NCI-H748 treated with DMSO at 0.1 percent for 48 hours (cell line): Measurements from ENCODE around the gene THSD7B.

ENCODE experiments used
- DNase-seq: peaks from one replicate; lab custom pipeline; 2025; lab: John Stamatoyannopoulos, UW

The THSD7B gene

GRCh38 chr2:137154946-137155345 is 389.6 kb downstream of the THSD7B start:
- DNase-seq, result no peak

DNA sequence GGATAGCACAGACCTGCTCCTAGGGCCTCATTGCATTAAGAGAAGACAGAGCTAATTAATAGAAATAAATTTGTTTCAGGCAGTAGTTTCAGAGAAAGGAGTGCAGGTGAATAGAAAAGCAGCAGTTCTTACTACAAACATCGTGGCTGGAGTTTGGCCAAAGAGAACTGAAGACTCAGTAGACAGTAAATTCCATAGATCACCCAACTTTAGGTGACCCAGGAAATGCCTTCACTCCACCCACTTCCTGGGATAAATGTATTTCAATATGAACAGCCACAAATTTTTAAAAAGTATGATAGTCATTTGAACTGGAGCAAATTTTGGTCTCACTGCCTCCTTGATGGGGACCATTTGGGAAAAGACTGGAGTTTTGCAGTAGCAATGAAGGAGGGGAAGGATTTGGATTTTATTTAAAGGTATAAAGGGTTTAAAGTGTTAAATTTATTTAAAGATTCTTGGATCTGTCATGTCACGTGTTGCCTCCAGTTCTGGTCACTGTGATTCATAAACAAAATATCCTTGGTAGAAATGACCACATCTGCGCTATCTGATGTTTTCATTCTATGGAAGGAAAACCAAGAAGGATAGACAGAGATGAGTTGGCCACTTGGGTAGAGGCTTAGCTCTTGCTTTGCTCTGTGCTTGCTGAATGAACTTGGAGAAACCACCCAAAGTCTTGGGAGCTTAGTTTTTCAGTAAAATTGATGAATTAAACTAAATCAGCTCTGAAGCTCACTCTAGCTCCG is 390.2 kb downstream of the THSD7B start:
- DNase-seq, result no peak

- no peak for DNase-seq
Observed at GRCh38 chr2:137156221-137156844, 391.0 kb downstream of the THSD7B start.

DNA sequence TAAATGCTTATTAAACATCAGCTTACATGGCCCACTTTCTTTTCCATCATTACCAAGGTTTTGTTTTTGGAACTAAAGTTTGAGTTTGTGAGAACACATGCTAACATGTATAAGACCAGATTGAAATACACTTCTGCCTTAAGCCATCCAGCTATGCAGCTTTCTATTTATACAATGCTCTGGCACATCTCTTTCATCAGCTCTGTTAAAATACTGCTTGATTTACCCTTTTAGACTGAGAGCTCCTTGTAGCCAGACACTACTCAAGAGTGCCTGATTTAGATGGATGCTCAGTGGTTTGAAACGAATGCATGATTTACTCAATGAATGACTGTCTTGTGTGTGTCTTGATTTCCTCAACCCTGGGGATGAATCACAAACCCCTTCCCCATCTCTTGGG is 392.5 kb downstream of the THSD7B start:
- DNase-seq, result no peak

DNA sequence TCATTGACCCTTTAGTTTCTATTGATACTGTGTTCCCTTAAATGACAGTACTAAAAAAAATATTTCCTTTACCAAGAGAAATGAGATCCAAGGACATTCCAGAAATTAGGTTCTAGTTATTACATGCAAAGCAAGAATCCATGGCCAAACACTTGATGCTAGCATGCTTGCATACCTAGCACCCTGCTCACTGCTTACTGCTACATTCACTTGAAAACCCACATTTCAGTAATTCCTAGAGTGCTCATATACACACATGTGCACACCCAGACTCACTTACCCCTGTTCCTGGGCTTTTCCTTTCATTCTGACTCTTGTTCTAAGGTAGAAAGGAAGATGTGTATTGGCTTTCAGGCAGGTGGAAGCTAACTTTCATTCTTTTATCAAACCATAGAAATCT is 395.9 kb downstream of the THSD7B start:
- DNase-seq, result no peak

- DNase-seq, result no peak
Observed at GRCh38 chr2:137165968-137166367, 400.6 kb downstream of the THSD7B start.

DNA sequence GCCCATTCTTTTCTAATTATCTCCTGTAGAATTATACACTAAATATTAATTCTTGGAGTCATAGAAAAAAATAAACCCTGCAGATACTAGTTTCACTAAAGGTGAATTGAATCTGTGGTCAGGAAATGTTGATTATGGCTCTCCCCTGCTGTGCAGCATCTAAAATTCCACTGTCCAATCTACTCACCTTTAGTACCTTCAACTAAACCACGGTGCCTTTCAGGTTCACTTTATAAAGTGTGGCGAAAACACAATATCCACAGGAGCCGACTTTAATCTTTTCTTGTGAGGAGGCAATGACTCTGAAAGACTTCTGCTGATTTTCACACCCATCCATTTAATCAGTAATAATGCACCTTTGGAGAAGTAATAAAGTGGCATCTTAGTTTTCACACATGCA is 402.3 kb downstream of the THSD7B start:
- no peak for DNase-seq

GRCh38 chr2:137168552-137168951 is 403.2 kb downstream of the THSD7B start:
- no peak for DNase-seq

- DNase-seq, result no peak
Observed at GRCh38 chr2:137172162-137172561, 406.8 kb downstream of the THSD7B start.

DNA sequence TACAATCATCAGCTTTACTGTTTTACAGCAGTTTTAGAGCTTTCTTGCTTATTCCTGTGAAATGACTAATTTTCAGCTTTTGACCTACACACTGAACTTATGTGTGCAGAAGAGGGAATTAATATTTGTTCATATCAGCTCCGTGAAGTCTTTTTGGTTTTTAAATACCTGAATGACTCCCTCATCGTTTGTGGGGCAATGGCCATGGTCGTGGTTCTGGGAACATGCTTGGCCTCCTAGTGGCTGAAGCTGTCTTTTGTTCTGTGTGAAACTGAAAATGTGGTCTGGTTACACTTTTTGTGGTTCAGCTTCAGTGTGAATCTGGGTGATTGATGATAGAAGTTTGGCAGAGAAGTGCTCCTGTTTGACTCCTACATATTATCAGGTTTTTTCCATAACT is 408.1 kb downstream of the THSD7B start:
- DNase-seq, result no peak

- DNase-seq, result no peak
Observed at GRCh38 chr2:137175246-137175645, 409.9 kb downstream of the THSD7B start.

GRCh38 chr2:137178951-137179377 is 413.6 kb downstream of the THSD7B start:
- no peak for DNase-seq

DNA sequence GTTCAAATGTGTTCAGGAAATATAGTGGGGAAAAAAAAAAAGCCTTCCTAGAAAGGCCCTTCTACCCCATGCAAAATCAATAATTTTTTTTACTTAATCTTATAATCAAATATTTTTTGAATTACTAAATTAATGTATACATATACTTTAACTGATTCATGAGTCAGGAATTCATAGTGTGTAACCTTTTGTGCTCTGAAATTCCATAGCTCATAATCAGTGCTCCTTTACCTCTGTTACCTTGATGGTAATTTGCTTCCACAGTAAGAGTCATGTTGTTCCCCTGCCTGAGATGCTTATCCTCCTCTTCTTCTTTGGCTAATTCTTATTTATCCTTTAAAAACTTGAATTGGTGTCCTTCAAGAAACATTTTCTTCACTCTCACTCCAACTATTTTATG is 414.2 kb downstream of the THSD7B start:
- no peak for DNase-seq

GRCh38 chr2:137180012-137180411 is 414.7 kb downstream of the THSD7B start:
- no peak for DNase-seq

DNA sequence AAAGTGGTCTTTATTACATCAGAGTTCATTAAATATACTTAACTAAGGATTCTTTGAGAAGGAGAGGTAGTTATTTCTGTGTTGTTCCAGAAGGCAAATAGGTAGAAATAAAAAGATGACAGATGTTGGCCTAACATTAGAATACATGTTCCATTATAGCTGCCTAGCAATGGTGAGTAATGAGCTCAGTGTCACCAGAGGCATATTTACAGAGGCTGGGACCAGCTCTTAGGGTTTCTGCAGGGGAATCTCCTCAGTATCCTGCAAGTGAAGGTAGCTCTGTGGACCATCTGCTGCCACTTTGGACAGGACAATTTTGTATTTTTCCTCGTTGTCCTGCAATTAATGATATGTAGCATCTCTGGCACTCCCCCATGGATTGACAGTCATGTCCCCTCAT is 416.0 kb downstream of the THSD7B start:
- DNase-seq, result no peak

DNA sequence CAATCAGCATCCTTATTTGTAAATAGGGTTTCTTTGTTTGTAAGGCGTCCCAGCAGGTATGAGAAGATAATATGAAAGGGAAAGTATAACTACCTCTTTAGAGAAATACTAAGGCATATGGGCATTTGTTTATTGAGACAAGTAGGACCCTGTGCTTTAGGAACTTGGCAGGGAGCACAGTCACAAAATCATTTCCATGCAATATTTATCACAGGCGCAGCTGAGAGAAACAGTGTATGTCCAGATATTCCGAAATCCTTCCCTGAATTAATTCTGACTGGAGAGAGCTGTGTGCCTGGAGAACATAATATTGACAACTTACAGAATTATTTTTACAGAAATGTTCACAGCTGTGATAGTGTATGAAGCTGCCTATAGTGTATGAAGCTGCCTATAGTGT is 416.7 kb downstream of the THSD7B start:
- no peak for DNase-seq

DNA sequence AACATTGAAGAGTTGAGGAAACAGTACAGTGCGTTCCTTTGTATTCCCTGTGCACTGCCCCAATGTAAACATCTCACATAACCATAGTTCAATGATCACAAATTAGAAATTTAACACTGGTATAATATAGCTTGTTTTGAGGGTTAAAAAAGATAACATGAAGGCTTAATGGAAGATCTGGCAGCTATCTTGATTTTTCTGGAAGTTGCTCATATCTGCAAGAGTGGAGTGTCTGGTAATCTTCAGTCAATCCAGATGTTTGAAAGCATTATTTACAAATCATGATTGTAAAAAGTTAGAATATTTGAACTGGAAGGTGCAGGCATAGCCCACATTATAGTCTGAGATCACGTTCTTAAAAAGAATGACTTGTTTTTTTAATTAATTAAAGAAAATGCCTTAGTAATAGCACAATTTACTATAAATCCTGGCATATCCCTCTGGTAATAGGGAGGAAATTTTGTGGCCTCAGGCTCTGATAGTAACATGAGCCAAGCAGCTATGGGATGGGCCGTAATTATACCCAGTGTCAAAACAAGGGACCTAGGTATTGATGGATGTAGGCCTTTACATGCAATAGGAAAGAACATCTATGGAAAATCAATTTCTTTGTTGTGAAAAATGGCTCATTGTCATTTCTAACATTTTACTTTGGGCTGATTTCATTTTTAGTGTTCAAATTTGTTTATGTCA is 418.0 kb downstream of the THSD7B start:
- DNase-seq, result no peak

DNA sequence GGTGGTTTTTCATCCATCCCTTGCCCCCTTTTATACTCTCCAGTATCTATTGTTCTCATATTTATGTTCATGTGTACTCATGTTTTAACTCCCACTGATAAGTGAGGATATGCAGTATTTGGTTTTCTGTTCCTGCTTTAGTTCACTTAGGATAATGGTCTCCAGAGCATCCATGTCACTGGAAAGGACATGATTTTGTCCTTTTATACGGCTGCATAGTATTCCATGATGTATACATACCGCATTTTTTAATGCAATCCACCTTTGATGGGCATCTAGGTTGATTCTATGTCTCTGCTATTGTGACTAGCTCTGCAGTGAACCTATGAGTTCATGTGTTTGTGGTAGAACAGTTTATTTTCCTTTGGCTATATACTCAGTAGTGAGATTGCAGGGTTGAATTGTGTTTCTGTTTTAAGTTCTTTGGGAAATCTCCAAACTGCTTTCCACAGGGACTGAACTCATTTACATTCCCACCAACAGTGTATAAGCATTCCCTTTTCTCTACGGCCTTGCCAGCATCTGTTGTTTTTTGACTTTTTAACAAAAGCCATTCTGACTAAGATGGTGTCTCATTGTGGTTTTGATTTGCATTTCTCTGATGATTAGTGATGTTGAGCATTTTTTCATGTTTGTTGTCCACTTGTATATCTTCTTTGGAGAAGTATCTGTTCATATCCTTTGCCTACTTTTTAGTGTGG is 420.2 kb downstream of the THSD7B start:
- no peak for DNase-seq

GRCh38 chr2:137187216-137187615 is 421.9 kb downstream of the THSD7B start:
- DNase-seq, result no peak

GRCh38 chr2:137190411-137191195 is 425.3 kb downstream of the THSD7B start:
- DNase-seq, result no peak

DNA sequence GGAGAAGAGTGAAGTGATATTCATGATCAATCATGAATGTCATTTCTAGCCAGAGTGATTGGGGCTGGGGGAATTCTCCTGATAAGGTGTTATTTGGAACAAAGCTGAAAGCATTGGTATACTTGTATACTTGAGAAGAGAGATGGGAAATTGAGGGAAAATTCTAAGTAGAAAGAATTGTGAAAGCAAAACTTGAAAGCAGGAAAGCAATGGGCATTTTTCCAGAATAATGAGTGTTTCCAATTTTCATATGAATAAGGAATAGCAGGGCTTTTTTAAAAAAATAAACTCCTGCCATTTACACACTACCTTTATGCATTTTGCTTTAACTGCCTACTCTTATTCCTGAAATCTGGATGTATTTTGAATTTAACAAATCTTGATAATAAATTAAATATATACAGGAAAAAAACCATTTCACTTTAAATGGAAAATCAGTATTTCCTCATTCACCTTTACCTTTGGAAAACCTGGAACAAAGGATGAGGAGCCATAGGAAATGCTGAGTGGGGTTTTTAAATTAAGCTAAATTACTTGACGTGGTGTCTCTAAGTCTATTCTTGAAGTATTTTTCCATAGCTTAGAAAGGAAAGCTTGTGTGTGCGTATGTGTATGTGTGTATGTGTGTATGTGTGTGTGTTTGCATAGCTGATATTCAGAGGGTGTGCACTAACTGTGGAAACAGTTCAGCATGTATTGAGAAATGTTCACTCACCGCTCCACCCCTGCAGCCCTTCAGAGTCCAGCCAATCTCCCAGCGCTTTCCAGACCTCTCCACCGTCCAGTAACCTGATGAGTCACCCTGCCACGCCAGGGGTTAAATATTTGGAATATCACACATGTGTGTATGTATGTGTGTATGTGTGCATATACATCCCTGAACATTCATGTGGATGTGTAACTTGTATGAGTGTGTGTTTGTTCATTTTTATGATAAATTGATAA is 427.3 kb downstream of the THSD7B start:
- no peak for DNase-seq
